GM12892 (cell line): Measurements from ENCODE around the gene EPB41L2.

Experiments used
- POLR2A ChIP-seq: IDR thresholded peaks from 2 replicates; pipeline ENCODE4 v1.6.1; 2011; ENCODE audit warnings: low read depth, low read length, control low read depth
- POLR2AphosphoS5 ChIP-seq: IDR thresholded peaks from 2 replicates; pipeline ENCODE4 v1.6.1; 2011; ENCODE audit warnings: low read depth, low read length, control low read depth

DNA sequence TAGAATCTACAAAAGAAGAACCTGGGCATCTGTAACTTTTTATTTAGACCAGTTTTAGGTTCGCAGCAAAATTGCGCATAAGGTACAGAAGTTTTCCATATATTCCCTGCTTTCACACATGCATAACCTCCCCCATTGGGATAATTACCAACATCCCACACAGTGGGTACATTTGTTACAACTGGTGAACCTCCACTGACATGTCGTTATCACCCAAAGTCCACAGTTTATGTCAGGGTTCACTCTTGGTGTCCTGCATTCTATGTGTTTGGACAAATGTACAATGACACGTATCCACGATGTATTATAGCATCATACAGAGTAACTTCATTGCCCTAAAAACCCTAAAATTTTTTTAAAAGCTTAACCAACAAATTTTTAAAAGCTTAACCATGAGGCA, 126.1 kb downstream of the EPB41L2 start:
- no peak for TF ChIP-seq POLR2A
- TF ChIP-seq POLR2AphosphoS5, result no peak
